HFFc6 (cell line): Measurements from ENCODE around the gene TNP2. TPM values are rescaled to one million over a fixed set of nuclear protein-coding genes. Genes with fewer than 3 reads are reported as not detected.

ENCODE experiments used
- DNase-seq: peaks from one replicate; pipeline ENCODE4 v3.0.0-alpha.2; 2018
- H3K27ac Mint-ChIP-seq: 2 replicates; pipeline ENCODE4 v1.8.0; 2020; ENCODE audit warnings: mild to moderate bottlenecking, mixed read lengths
- H3K27me3 Mint-ChIP-seq: 2 replicates; pipeline ENCODE4 v1.8.0; 2021; ENCODE audit warnings: mild to moderate bottlenecking, moderate library complexity, mixed read lengths; ENCODE audit not compliant: insufficient read depth
- H3K36me3 Mint-ChIP-seq: 2 replicates; pipeline ENCODE4 v1.8.0; 2021; ENCODE audit warnings: low read depth, mixed read lengths
- H3K4me1 Mint-ChIP-seq: 2 replicates; pipeline ENCODE4 v1.8.0; 2020; ENCODE audit warnings: low read depth, mixed read lengths
- H3K4me3 Mint-ChIP-seq: 2 replicates; pipeline ENCODE4 v1.8.0; 2020; ENCODE audit warnings: mild to moderate bottlenecking, moderate library complexity, mixed read lengths
- H3K9me3 Mint-ChIP-seq: 2 replicates; pipeline ENCODE4 v1.8.0; 2020; ENCODE audit warnings: mild to moderate bottlenecking, mixed read lengths
- CTCF ChIP-seq: fragments of 200-600 bp; sonication (generic); IDR thresholded peaks from 2 replicates; pipeline ENCODE4 v1.5.0; 2021; ENCODE audit warnings: antibody characterized with exemption, mild to moderate bottlenecking
- total RNA-seq, 6 experiments: library from RNA; stranded (reverse); fragmentation: NEBNext Ultra II Directional; extraction: Animal tissue kit (Norgen Biotek cat#: 25700); gene quantifications; 2 replicates in 1 of 6; 3 replicates in 5 of 6; pipeline ENCODE4 v1.2.3, GENCODE V29; 2021

Gene TNP2
- total RNA-seq, 6 experiments from 2014 or later: not detected

GRCh38 chr16:11298143-11298900, 29.2 kb upstream of the TNP2 start:
- TF ChIP-seq CTCF: no peak
- H3K27ac Mint-ChIP-seq: no peak overlapping the region
- H3K4me1 Mint-ChIP-seq: peaks cover 20% of the 10 kb centered on the region

GRCh38 chr16:11297492-11298142, 28.5 kb upstream of the TNP2 start:
- no peak for TF ChIP-seq CTCF
- H3K4me1 Mint-ChIP-seq: peaks cover 17% of the 10 kb centered on the region
- H3K9me3 Mint-ChIP-seq: no peaks in the 10 kb centered on the region
- peaks cover 1% of the 10 kb centered on the region; the same call in 1 of the 2 replicates for H3K27me3 Mint-ChIP-seq
- peak; percentile 23 for DNase-seq
- no peaks in the 10 kb centered on the region for H3K36me3 Mint-ChIP-seq
- no peak overlapping the region for H3K27ac Mint-ChIP-seq
- peak overlapping the region; percentile 77 for H3K4me3 Mint-ChIP-seq

More at GRCh38 chr16:11298143-11298900, 29.2 kb upstream of the TNP2 start:
- no peaks in the 10 kb centered on the region for H3K36me3 Mint-ChIP-seq
- H3K4me3 Mint-ChIP-seq: no peak overlapping the region
- peaks cover 2% of the 10 kb centered on the region; the same call in 1 of the 2 replicates for H3K27me3 Mint-ChIP-seq
- no peaks in the 10 kb centered on the region for H3K9me3 Mint-ChIP-seq
- no peak for DNase-seq

- no peak for TF ChIP-seq CTCF
- H3K4me3 Mint-ChIP-seq: peak overlapping the region; percentile 77
Measured at GRCh38 chr16:11296706-11297491, 27.8 kb upstream of the TNP2 start.

GRCh38 chr16:11296351-11296705, 27.2 kb upstream of the TNP2 start:
- Mint-ChIP-seq H3K9me3 (no peaks in the 10 kb centered on the region), H3K4me1 (peaks cover 17% of the 10 kb centered on the region), H3K27me3 (peaks cover 6% of the 10 kb centered on the region), H3K36me3 (no peaks in the 10 kb centered on the region), H3K4me3 (no peak overlapping the region), H3K27ac (no peak overlapping the region)
- no peak for TF ChIP-seq CTCF
- no peak for DNase-seq

More at GRCh38 chr16:11296706-11297491, 27.8 kb upstream of the TNP2 start:
- no peak for DNase-seq
- Mint-ChIP-seq H3K4me1 (peaks cover 17% of the 10 kb centered on the region), H3K36me3 (no peaks in the 10 kb centered on the region), H3K27ac (no peak overlapping the region), H3K27me3 (peaks cover 4% of the 10 kb centered on the region; the same call in 1 of the 2 replicates), H3K9me3 (no peaks in the 10 kb centered on the region)

- Mint-ChIP-seq H3K36me3 (no peaks in the 10 kb centered on the region), H3K27ac (no peak overlapping the region), H3K9me3 (no peaks in the 10 kb centered on the region), H3K4me1 (peaks cover 17% of the 10 kb centered on the region), H3K27me3 (peaks cover 11% of the 10 kb centered on the region), H3K4me3 (no peak overlapping the region)
- no peak for TF ChIP-seq CTCF
- no peak for DNase-seq
Measured at GRCh38 chr16:11295672-11296071, 26.5 kb upstream of the TNP2 start.
